GM12878 (cell line): ENCODE measurements around the gene MGMT. TPM values are rescaled to one million over a fixed set of nuclear protein-coding genes. Genes with fewer than 3 reads are reported as not detected.

Experiments
- ATAC-seq: fragments of 200-7000 bp; cut with Tn5 transposase; 3 replicates; pipeline ENCODE4 v1.9.1; 2020; ENCODE audit warnings: mild to moderate bottlenecking, moderate library complexity
- BruUV-seq: library from RNA; stranded (reverse); fragments of 400-500 nt; replicated peaks from 2 replicates; lab custom pipeline; 2021; lab: Mats Ljungman, UMichigan
- CTCF ChIA-PET: fragments of 300-600 bp; sonication (Branson Sonifier 250); formaldehyde crosslinking; extraction: SDS; loops from one replicate; lab custom pipeline; 2021; ENCODE audit warnings: inconsistent platforms; lab: Yijun Ruan, JAX
- POLR2A ChIA-PET: fragments of 350-600 bp; formaldehyde crosslinking; extraction: SDS; loops from one replicate; lab custom pipeline; 2021; ENCODE audit warnings: inconsistent platforms; lab: Charles Lee
- RAD21 ChIA-PET: fragments of 300-600 bp; sonication (Branson Sonifier 250); formaldehyde crosslinking; loops from one replicate; lab custom pipeline; 2023; ENCODE audit warnings: antibody characterized with exemption; ENCODE audit not compliant: unreplicated experiment; lab: Charles Lee
- SMC1A ChIA-PET: fragments of 300-600 bp; sonication (Branson Sonifier 250); formaldehyde crosslinking; loops from one replicate; lab custom pipeline; 2023; ENCODE audit not compliant: unreplicated experiment, uncharacterized antibody; lab: Charles Lee
- DNase-seq: peaks from one replicate; pipeline ENCODE4 v3.0.0-alpha.2; 2011; ENCODE audit warnings: low read depth, low spot score
- FAIRE-seq: peaks from 3 replicates; lab custom pipeline; 2011; peaks lifted over from hg19 to GRCh38; lab: Jason Lieb, UNC
- H2AFZ ChIP-seq: 2 replicates; pipeline ENCODE4 v1.6.0; 2011; ENCODE audit warnings: low read depth, low read length, control low read depth; ENCODE audit not compliant: control insufficient read depth
- H3K27ac ChIP-seq: 2 replicates; pipeline ENCODE4 v1.5.1; 2011; ENCODE audit warnings: control low read depth; ENCODE audit not compliant: control insufficient read depth, insufficient read depth
- H3K27me3 ChIP-seq, 2 experiments: replicated peaks in 1 of 2; 2 replicates each; pipeline versions ENCODE4 v1.6.0 to v1.6.1; 2011; ENCODE audit warnings: low read length in 1 of 2; ENCODE audit not compliant: control insufficient read depth in 2 of 2, insufficient read depth in 2 of 2
- H3K36me3 ChIP-seq, 2 experiments: 2 replicates each; pipeline ENCODE4 v1.5.1; 2011; ENCODE audit warnings: low read length in 1 of 2; ENCODE audit not compliant: control insufficient read depth in 2 of 2, insufficient read depth in 2 of 2
- H3K4me1 ChIP-seq: 2 replicates; pipeline ENCODE4 v1.6.1; 2011; ENCODE audit warnings: mild to moderate bottlenecking, low read length, moderate library complexity, mixed read lengths; ENCODE audit not compliant: control insufficient read depth, insufficient read depth
- H3K4me2 ChIP-seq: 2 replicates; pipeline ENCODE4 v1.6.0; 2011; ENCODE audit warnings: control low read depth; ENCODE audit not compliant: control insufficient read depth, insufficient read depth
- H3K4me3 ChIP-seq: fragments of 200-600 bp; sonication (generic); 2 replicates; pipeline ENCODE4 v1.5.1; 2016
- H3K79me2 ChIP-seq: 2 replicates; pipeline ENCODE4 v1.6.0; 2011; ENCODE audit warnings: low read length; ENCODE audit not compliant: control insufficient read depth, insufficient read depth
- H3K9ac ChIP-seq: 2 replicates; pipeline ENCODE4 v1.8.0; 2011; ENCODE audit warnings: low read length, control low read depth, mixed read lengths; ENCODE audit not compliant: control insufficient read depth, insufficient read depth
- H3K9me3 ChIP-seq: replicated peaks from 3 replicates; pipeline ENCODE4 v1.5.1; 2011; ENCODE audit warnings: mild to moderate bottlenecking, low read length; ENCODE audit not compliant: control insufficient read depth, insufficient read depth
- H4K20me1 ChIP-seq: 2 replicates; pipeline ENCODE4 v1.6.0; 2011; ENCODE audit not compliant: control insufficient read depth, insufficient read depth
- CBFB ChIP-seq: IDR thresholded peaks from 2 replicates; pipeline ENCODE4 v1.6.1; 2016; ENCODE audit warnings: antibody characterized with exemption, low read depth
- CBX5 ChIP-seq: sonication (generic); IDR thresholded peaks from 2 replicates; pipeline ENCODE4 v1.6.1; 2016; ENCODE audit warnings: low read depth, moderate library complexity, mild to moderate bottlenecking, inconsistent platforms
- CHD2 ChIP-seq: IDR thresholded peaks from 2 replicates; pipeline ENCODE4 v1.6.1; 2011; ENCODE audit warnings: low read depth, low read length, improper control_type of control experiment, borderline replicate concordance
- HDAC2 ChIP-seq: fragments of 200-600 bp; sonication (generic); IDR thresholded peaks from 2 replicates; pipeline ENCODE4 v1.6.1; 2017
- PRDM15 ChIP-seq: fragments of 450-650 bp; formaldehyde crosslinking; IDR thresholded peaks from 2 replicates; pipeline ENCODE4 v1.4.0; 2020; ENCODE audit warnings: mild to moderate bottlenecking, moderate library complexity
- SIN3A ChIP-seq: IDR thresholded peaks from 2 replicates; pipeline ENCODE4 v1.6.1; 2012; ENCODE audit warnings: low read depth, low read length, improper control_type of control experiment
- SREBF1 ChIP-seq: IDR thresholded peaks from 2 replicates; pipeline ENCODE4 v1.6.1; 2012; ENCODE audit warnings: mild to moderate bottlenecking, low read length
- TCF7 ChIP-seq: IDR thresholded peaks from 2 replicates; pipeline ENCODE4 v1.6.1; 2014; ENCODE audit warnings: antibody characterized with exemption, borderline replicate concordance
- ZNF384 ChIP-seq: IDR thresholded peaks from 2 replicates; pipeline ENCODE4 v1.6.1; 2012; ENCODE audit warnings: low read depth, mild to moderate bottlenecking, low read length, improper control_type of control experiment, borderline replicate concordance
- WGBS: methylation state at CpG from one replicate; pipeline ENCODE4 v1.1.6; 2016; ENCODE audit warnings: low lambda C conversion rate; ENCODE audit not compliant: insufficient replicate concordance, insufficient coverage; ENCODE audit errors: missing lambda C conversion rate; 5-methylcytosine and 5-hydroxymethylcytosine counted together
- in situ Hi-C: fragments of 300-500 bp; cut with MboI; formaldehyde crosslinking; loops from 9 replicates; pipeline ENCODE4 v1.14.3; 2018; ENCODE audit warnings: mixed read lengths
- intact Hi-C: fragments of 100-400 bp; cut with micrococcal nuclease; formaldehyde crosslinking; loops from one replicate; pipeline ENCODE4 v1.14.2; 2022; ENCODE audit not compliant: unreplicated experiment
- polyA plus RNA-seq, 11 experiments: library from polyadenylated mRNA; depleted of rRNA in 4 of 11; unstranded in 6 of 11; stranded (reverse) in 5 of 11; fragments of >200 nt; fragmentation: Nextera tagmentation in 4 of 11; fragmentation: Illumina TruSeq in 1 of 11; extraction: Ambion mirVana in 4 of 11; extraction: Trizol in 1 of 11; gene quantifications; 1 replicate in 1 of 11; 2 replicates in 10 of 11; pipeline versions ENCODE4 v1.2.1 to v1.2.3, GENCODE V29; 2011 to 2016; ENCODE audit warnings: inconsistent platforms in 2 of 11, missing spikeins in 2 of 11, low read depth in 1 of 11
- total RNA-seq, 4 experiments: library from RNA; depleted of rRNA in 3 of 4; stranded (reverse); fragments of >200 nt in 3 of 4; fragmentation: Illumina TruSeq in 1 of 4; extraction: Trizol in 1 of 4; gene quantifications; 2 replicates each; pipeline versions ENCODE4 v1.2.1 to v1.2.3, GENCODE V29; 2013 to 2021
- TF ChIP-seq, protein P1 (sequence below): fragments of 450-650 bp; IDR thresholded peaks from 2 replicates; pipeline ENCODE4 v1.6.1; 2018; ENCODE audit warnings: mild to moderate bottlenecking, low read depth, moderate library complexity; ENCODE audit not compliant: partially characterized antibody
- TF ChIP-seq, protein P2 (sequence below): fragments of 150-350 bp; IDR thresholded peaks from 2 replicates; pipeline ENCODE4 v1.6.1; 2014; ENCODE audit warnings: mild to moderate bottlenecking, low read depth, low read length

MGMT gene
- total and polyA plus RNA-seq, 10 of the 15 experiments (the other 5 are each of a cell fraction or from before 2014, with no cell fraction given): 0.16 to 24.2 (median 13.3) TPM

DNA sequence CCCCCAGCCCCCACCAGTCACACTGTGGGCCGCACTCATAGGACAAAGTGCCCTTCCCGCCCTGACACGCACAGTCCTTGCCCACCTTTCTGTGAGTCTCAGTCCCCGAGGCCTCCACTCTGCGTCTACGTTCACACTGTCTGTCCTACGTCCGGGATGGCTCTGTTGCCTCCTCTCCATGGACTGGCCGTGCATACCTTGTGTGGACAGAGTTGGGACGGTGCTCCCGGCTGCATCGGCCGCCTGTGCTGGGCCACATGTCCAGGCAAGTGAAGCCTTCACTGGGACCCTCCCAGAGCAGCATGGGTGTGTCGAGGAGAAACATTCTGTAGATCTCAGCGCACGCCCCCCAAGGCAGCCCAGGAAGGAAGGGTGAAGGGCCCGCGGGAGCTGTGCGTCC, 239.0 kb downstream of the MGMT start:
- intact Hi-C loops (no loop called here), in situ Hi-C loops (no loop called here)
- Histone ChIP-seq H3K4me1 (no peaks in the 10 kb centered on the region), H4K20me1 (no peaks in the 10 kb centered on the region), H3K79me2 (no peaks in the 10 kb centered on the region), H2AFZ (no peak overlapping the region), H3K4me2 (no peak overlapping the region), H3K4me3 (no peak overlapping the region), H3K36me3 (no peaks in the 10 kb centered on the region), H3K9ac (no peak overlapping the region), H3K27ac (no peak overlapping the region), H3K27me3 (no peaks in the 10 kb centered on the region), H3K9me3 (no peaks in the 10 kb centered on the region)
- ChIA-PET SMC1A (no interaction called here), RAD21 (no interaction called here), POLR2A (no interaction called here), CTCF (no interaction called here)
- no peak for ATAC-seq
- no TSS peak for BruUV-seq
- FAIRE-seq: no peak
- 96% methylated on average over 16 of the region's 19 CpGs for WGBS
- TF ChIP-seq, protein P1, sequence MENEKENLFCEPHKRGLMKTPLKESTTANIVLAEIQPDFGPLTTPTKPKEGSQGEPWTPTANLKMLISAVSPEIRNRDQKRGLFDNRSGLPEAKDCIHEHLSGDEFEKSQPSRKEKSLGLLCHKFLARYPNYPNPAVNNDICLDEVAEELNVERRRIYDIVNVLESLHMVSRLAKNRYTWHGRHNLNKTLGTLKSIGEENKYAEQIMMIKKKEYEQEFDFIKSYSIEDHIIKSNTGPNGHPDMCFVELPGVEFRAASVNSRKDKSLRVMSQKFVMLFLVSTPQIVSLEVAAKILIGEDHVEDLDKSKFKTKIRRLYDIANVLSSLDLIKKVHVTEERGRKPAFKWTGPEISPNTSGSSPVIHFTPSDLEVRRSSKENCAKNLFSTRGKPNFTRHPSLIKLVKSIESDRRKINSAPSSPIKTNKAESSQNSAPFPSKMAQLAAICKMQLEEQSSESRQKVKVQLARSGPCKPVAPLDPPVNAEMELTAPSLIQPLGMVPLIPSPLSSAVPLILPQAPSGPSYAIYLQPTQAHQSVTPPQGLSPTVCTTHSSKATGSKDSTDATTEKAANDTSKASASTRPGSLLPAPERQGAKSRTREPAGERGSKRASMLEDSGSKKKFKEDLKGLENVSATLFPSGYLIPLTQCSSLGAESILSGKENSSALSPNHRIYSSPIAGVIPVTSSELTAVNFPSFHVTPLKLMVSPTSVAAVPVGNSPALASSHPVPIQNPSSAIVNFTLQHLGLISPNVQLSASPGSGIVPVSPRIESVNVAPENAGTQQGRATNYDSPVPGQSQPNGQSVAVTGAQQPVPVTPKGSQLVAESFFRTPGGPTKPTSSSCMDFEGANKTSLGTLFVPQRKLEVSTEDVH: no peak
- TF ChIP-seq SREBF1 (no peak), CBX5 (no peak), PRDM15 (CRISPR knock-in tag) (no peak), CHD2 (no peak), TCF7 (no peak), CBFB (no peak), SIN3A (no peak), HDAC2 (no peak), ZNF384 (no peak)
- TF ChIP-seq, protein P2, sequence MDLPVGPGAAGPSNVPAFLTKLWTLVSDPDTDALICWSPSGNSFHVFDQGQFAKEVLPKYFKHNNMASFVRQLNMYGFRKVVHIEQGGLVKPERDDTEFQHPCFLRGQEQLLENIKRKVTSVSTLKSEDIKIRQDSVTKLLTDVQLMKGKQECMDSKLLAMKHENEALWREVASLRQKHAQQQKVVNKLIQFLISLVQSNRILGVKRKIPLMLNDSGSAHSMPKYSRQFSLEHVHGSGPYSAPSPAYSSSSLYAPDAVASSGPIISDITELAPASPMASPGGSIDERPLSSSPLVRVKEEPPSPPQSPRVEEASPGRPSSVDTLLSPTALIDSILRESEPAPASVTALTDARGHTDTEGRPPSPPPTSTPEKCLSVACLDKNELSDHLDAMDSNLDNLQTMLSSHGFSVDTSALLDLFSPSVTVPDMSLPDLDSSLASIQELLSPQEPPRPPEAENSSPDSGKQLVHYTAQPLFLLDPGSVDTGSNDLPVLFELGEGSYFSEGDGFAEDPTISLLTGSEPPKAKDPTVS: no peak
- DNase-seq: no peak
